Measurements from ENCODE around the gene LTBP2.

Gene LTBP2

GRCh38 chr14:74569806-74570591 is 42.0 kb downstream of the LTBP2 start:
- no peak for DNase-seq

DNA sequence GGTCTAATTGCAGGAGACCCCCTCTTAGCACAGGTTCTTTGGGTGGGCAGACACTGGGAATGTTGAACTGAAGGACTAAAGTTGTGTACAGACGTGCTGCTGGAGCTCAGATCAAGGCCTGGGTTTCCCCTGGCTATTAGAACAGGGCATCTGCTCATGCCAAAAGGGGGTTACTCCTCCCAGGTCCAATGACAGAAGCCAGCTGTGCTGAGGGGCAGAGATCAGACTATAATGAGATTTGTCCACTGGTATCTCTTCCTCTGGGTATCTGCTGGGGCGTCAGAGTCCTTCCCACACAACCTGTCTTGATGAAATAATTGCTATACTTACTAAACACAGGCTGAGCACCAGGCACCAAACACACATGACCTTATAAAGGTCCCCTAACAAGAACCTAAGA is 42.6 kb downstream of the LTBP2 start:
- no peak for DNase-seq

- no peak for DNase-seq
These were observed 43.1 kb downstream of the LTBP2 start for GRCh38 chr14:74568911-74569310.

DNA sequence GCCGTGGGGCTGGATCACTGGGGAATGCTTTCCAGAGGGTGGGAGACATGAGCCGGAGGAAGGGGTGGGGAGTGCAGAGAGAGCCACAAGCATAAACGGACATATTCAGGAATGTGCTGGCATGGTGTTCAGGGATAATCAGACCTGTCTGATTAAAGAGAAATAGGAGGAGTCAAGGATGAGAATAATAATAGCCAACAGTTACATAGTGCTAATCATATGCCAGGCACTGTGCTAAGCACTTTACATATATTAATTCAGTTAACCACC is 43.7 kb downstream of the LTBP2 start:
- no peak for DNase-seq

GRCh38 chr14:74567646-74568379 is 44.2 kb downstream of the LTBP2 start:
- no peak for DNase-seq

- no peak for DNase-seq
These were observed 44.8 kb downstream of the LTBP2 start for GRCh38 chr14:74567219-74567618.

DNA sequence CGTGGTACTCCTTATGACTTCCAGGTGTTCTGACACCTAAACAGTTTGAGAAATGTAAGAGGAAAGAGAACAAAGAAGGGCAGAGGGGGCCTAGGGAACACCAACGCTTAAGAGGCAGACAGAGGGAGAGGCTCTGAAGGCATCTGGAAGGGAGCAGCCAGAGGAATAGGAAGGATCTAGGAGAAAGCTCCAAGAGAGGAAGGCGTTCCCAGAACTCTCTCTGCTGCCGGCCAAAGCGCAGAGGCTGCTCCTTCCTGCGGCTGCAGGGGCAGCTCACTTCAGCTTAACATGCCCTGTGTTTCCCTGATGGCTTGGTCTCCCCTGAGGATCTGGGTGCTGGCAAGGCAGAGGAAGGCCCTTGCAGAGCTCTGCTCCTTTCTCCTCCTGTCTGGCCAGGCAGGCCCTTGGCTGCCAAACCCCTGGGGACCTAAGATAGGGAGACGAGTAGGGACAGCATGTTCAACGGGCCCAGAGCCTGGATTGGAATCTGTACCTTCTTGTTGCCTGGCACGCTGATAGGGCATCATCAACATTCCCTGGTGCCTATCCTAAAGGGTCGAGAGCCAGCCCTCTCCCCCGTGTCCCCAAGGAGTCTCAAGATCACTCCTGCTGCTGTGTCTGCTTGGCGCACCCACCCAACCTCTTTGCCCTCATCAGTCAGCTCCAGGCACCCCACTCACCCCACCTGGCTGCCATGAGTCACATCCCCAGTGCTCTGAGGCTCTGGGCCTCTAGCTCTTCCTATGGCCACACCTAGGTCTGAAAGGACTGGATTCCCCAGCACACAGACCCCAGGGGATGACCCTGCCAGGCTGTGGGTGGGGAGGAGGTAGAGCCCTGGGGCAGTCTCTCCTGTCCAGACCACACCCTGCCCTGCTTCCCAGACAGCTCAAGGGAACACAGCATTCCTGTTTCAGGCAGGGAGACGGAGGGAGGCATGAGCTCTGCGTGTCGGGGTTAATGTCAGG is 45.6 kb downstream of the LTBP2 start:
- no peak for DNase-seq

- peak; percentile 18 to 60 for DNase-seq
These were observed 48.4 kb downstream of the LTBP2 start for GRCh38 chr14:74563586-74564159.

DNA sequence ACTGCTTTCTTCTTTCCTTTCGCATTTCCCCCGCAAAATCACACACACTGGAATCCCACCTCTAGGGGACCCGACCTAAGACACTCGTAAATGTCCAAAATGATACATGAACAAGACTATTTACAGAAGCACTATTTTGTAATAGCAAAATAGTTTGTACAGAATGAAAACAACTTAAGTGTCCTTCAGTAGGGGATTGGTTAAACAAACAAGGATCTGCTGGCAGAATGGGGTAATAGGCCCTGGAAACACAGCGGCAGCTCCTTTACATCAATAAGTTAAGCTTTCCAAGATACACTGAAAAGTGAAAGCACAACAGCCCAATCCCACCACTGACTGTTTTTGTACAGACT is 48.8 kb downstream of the LTBP2 start:
- no peak for DNase-seq

- no peak for DNase-seq
These were observed 49.4 kb downstream of the LTBP2 start for GRCh38 chr14:74562515-74563232.

- DNase-seq = no peak
These were observed 53.4 kb downstream of the LTBP2 start for GRCh38 chr14:74558655-74559054.

DNA sequence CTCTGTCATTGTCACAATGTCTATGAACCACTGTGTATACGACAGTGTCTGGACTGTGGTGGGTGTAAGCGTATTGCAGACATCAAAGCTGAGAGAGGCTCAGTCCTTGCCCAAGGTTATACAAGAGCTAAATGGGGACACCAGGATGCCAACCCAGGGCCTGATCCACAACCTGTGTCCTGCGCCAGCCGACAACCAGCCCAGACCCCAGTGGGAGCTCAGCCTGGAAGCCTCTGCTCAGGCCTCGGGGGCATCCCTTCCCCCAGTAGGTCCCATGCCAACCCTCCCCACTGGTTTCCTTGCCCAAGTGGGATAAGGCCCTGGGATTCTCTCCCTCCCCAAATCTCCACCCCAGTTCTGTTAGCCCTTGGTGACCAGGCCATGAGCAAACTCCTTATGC is 54.3 kb downstream of the LTBP2 start:
- DNase-seq = no peak

DNA sequence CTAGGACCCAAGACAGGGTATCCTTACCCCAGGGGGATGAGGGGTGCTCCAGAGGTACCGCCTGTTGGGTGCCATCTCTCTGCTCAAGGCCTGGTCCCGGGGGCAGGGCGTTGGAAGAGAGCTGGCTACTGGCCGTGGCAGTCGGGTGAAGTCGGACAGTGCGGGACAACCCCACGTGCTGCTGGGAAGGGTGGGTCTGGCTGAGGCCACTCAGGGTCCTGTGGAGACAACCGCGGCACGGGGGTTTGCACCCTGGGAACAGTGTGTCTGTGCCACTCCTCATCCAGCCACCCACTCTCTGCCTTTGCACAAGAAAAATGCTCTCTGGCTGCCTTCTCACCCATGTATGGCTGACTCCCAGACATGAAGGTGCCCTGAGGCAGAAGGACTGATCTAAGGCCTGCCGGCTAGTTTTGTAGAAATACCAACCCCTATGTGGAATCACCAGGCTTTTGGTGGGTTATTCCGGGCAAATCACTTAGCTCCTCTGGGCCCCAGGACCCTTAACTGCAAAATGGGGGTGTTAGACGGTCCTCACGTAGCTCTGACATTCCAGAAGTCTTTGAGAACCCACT is 56.5 kb downstream of the LTBP2 start:
- no peak for DNase-seq

DNA sequence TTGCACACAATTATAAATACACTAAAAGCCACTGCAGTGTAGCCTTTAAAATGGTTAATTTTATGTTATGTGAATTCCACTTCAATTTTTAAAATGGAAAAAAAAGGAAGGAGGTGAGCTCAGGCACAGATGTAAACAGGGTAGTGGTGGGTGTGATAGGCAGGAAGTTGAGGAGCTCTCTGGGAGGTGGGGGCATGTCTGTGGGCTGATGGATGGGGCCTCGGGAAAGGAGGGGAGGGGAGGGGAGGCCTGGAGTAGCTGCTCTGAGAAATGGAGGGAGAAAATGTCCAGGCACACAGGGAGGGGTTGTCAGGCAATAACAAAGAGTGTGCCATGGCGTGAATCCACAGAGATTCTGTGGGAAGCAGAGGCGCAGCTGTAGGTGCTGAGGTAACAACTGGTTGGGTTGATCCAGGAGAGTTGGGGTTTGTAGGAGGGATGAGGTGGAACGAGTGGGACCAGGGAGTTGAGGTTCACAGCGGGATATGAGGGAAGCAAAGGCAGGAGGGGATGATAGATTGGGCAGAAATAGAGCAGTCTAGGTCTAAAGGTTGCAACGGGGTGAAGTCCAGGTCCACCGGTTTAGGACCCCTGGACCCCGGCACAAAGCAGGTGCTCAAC is 57.2 kb downstream of the LTBP2 start:
- DNase-seq = no peak

DNA sequence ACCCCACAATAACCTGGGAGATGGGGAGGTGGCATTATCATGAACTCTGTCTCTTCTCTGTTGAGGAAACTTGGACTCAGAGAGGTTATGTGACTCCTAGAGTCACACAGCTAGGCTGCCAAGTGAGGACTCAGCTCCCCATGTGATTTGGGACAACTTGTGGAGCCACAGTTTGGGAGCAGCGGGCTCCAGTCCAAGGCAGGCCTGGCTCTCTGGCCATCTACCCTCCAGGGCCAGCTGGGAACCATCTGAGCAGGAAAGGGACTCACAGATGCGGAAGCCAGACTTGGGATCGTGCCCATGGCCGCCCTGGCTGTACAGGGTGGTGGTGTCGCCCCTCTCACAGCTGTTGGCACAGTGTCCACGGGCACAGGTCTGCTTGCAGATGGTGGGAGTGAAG is 59.4 kb downstream of the LTBP2 start:
- no peak for DNase-seq

DNA sequence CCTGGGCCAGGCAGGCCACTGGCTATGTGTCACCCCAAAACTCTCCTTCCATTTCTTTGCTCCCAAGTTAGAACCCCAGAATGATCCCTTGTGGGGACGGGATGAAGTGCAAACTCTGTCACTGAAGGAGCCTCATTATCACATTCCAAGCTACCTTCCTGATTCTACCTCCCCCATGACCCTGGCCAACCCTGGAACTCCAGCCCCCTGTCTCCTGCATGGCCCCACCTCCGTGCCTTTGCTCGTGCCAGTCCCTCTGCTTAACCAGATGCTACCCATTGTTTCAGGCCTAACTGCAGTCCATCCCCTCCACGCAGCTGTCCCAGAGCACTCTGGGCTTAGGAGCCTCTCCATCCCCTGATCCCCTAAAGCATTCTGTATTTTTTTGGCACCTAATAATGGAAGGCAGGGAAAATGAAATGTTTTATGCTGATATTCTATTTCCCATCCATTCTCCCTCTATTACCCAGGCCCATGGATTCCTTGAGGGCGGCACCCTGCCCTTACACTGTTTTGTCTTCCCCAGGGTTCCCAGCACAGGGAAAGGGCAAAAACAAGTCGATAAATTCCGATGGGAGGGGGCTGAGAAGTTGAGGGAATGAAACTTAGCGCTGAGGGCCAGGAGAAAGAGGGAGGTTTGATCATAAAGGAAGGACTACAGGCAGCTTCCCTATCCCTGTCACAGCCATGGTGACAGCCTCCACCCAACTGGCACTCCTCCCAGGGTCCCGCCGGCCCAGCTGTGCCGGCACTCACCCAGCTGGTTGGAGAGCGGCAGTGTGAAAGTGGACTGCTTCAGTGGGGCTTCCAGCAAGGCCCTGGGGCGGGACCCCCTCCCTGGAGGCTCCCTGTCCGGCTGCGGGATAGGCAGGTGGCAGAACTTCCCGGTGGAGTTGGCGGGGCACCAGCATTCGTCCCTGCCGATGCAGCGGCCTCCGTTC is 60.3 kb downstream of the LTBP2 start:
- no peak for DNase-seq

- DNase-seq = no peak
These were observed 61.0 kb downstream of the LTBP2 start for GRCh38 chr14:74551001-74551400.

DNA sequence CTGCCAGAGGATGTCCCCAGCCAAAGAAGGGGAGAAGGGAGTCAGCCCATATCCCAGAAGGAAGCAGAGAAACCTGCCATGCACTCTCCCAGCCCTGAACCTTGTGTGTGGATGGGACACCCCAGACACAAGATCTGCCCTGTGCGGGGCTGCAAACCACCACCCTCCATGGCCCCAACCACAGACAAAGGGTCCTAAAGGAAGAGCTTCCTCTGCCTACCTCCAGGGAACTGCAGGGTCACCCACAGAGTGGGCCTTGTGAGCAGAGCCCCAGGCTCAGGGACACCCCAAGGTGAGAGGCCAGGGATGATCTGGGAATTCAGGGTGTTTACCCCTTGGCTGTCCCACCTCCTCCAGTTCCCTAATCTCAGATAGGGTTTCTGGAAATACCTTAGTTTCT is 62.0 kb downstream of the LTBP2 start:
- no peak for DNase-seq

GRCh38 chr14:74549588-74549987 is 62.4 kb downstream of the LTBP2 start:
- DNase-seq = no peak

DNA sequence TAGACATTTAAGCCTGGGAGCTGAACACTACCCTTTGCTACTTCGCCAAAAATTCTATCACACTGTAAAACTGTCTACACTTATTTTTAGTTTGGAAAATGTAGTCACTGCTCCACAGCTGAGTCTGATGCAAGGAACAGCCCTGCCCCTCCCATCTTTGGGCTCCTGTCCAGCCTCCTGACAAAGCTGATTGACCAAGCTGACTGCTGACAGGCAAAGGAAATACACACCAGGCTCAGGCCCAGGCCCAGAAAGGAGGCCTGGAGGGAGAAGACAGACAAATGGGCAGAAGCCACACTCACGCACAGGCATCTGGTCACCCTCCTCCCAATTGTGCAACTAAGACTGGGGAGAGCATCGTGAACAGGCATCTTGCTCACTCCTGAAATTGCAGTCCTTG is 63.2 kb downstream of the LTBP2 start:
- DNase-seq = no peak
